K562 treated with DMSO at 1 percent for 48 hours (cell line): ENCODE measurements around the gene KRTAP5-9. TPM values are rescaled to one million over a fixed set of nuclear protein-coding genes. Genes with fewer than 3 reads are reported as not detected.

ENCODE experiments used
- total RNA-seq: library from RNA; unstranded; fragments of 300-600 nt; gene quantifications from 2 replicates; pipeline ENCODE4 v1.2.3, GENCODE V29; 2022; ENCODE audit warnings: low replicate concordance; ENCODE audit errors: extremely low read depth

KRTAP5-9 gene, protein sequence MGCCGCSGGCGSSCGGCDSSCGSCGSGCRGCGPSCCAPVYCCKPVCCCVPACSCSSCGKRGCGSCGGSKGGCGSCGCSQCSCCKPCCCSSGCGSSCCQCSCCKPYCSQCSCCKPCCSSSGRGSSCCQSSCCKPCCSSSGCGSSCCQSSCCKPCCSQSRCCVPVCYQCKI
- not detected in 2 replicates for total RNA-seq

DNA sequence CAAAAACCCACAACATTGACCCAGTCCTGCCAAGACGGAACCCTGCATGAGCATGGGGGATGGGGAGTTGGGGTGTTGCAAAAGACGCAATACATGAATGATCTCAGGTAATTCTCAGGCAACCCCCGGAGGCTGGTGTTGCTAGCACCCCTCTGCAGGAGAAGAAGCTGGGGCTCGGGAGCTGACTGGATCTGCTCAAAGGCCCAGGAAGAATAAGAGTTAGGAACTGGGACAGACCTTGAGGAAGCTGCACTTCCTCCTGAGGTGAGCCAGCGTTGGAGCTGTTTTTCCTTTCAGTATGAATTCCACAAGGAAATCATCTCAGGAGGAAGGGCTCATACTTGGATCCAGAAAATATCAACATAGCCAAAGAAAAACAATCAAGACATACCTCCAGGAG lies at the start of gene KRTAP5-9:
KRTAP5-9 (plus strand) TSS at position 301 of the 400 bp plus-strand sequence. CDS start 238 bp downstream, outside the sequence.

DNA sequence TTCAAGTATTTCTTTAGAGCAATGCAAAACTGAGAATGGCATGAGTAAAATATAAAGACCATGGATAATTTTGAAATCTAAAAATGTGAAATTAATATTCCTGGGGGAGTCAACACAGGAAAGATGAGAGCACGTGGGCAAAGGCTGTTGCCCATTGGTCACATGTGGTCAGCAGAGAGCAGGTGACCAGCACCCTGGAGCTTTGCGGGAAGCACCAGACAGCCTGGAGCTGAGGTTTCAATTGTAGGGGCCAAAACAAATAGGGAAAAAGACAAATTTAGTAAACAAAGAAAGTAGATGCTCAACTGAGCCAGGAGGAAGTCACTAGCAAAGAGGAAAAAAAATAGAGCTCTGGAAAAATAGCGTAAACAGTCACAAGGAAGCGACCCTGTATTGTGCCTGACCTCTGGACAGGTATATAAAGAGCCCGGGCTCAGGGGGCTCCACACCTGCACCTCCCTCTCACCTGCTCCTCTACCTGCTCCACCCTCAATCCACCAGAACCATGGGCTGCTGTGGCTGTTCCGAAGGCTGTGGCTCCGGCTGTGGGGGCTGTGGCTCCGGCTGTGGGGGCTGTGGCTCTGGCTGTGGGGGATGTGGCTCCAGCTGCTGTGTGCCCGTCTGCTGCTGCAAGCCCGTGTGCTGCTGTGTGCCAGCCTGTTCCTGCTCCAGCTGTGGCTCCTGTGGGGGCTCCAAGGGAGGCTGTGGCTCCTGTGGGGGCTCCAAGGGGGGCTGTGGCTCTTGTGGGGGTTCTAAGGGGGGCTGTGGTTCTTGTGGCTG lies 21.2 kb upstream of the KRTAP5-9 start, which contains the start of gene KRTAP5-7:
KRTAP5-7 (plus strand) TSS at position 472 of the 780 bp plus-strand sequence; CDS start at position 506, 34 bp downstream.

DNA sequence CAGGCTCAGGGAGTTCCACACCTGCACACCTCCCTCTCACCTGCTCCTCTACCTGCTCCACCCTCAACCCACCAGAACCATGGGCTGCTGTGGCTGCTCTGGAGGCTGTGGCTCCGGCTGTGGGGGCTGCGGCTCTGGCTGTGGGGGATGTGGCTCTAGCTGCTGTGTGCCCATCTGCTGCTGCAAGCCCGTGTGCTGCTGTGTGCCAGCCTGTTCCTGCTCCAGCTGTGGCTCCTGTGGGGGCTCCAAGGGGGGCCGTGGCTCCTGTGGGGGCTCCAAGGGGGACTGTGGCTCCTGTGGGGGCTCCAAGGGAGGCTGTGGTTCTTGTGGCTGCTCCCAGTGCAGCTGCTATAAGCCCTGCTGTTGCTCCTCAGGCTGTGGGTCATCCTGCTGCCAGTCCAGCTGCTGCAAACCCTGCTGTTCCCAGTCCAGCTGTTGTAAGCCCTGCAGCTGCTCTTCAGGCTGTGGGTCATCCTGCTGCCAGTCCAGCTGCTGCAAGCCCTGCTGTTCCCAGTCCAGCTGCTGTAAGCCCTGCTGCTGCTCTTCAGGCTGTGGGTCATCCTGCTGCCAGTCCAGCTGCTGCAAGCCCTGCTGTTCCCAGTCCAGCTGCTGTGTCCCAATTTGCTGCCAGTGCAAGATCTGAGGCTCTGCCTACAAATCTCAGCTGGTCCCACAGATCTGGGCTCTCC lies 10.1 kb upstream of the KRTAP5-9 start, which contains the start of gene KRTAP5-8:
KRTAP5-8 (plus strand) TSS at position 49 of the 689 bp plus-strand sequence; CDS start at position 80, 31 bp downstream.

DNA sequence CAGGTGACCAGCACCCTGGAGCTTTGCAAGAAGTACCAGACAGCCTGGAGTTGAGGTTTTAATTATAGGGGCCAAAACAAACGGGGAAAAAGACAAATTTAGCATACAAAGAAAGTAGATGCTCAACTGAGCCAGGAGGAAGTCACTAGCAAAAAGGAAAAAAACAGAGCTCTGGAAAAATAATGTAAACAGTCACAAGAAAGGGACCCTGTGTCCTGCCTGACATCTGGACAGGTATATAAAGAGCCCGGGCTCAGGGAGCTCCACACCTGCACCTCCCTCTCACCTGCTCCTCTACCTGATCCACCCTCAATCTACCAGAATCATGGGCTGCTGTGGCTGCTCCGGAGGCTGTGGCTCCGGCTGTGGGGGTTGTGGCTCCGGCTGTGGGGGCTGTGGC lies 17.0 kb downstream of the KRTAP5-9 start, which contains the start of gene KRTAP5-10:
KRTAP5-10 (plus strand) TSS at position 301 of the 400 bp plus-strand sequence; CDS start at position 326, 25 bp downstream.

DNA sequence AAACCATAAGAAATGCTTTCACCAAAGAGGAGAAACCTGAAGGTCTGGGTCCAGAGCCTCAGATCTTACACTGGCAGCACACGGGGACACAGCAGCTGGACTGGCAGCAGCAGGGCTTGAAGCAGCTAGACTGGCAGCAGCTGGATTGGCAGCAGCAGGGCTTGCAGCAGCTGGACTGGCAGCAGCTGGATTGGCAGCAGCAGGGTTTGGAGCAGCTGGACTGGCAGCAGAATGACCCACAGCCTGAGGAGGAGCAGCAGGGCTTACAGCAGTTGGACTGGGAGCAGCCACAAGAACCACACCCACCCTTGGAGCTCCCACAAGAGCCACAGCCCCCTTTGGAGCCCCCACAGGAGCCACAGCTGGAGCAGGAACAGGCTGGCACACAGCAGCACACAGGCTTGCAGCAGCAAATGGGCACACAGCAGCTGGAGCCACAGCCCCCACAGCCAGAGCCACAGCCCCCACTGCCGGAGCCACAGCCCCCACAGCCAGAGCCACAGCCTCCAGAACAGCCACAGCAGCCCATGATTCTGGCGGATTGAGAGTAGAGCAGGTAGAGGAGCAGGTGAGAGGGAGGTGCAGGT lies 34.2 kb downstream of the KRTAP5-9 start, which contains the start of gene KRTAP5-11:
KRTAP5-11 (minus strand) TSS at position 567 of the 587 bp plus-strand sequence; CDS start at position 529, 38 bp downstream.

Other genes with a start within 250 kb of the KRTAP5-9 start
- not detected in 2 replicates for gene DHCR7, start 100.0 kb upstream of the KRTAP5-9 start, total RNA-seq
- not detected in 2 replicates for gene NADSYN1, start 95.2 kb upstream of the KRTAP5-9 start, total RNA-seq
- not detected in 2 replicates for gene KRTAP5-7, start 21.2 kb upstream of the KRTAP5-9 start, total RNA-seq
- gene KRTAP5-8, start 10.4 kb upstream of the KRTAP5-9 start, total RNA-seq = not detected in 2 replicates
- not detected in 2 replicates for gene KRTAP5-10, start 17.1 kb downstream of the KRTAP5-9 start, total RNA-seq
- gene KRTAP5-11, start 34.5 kb downstream of the KRTAP5-9 start, total RNA-seq = not detected in 2 replicates